T-cell (primary cell): ENCODE measurements around the gene TEKTIP1. TPM values are rescaled to one million over a fixed set of nuclear protein-coding genes. Genes with fewer than 3 reads are reported as not detected.
A peak's percentile ranks its signal among the peaks of the same experiment; 100 is the strongest.

Experiments used
- ATAC-seq, 4 experiments: fragments of 200-7000 bp in 3 of 4; fragments of 150-1000 bp in 1 of 4; cut with Tn5 transposase; replicated peaks in 1 of 4; 1 replicate in 3 of 4; 2 replicates in 1 of 4; pipeline ENCODE4 v1.10.0; 2021; ENCODE audit warnings: moderate library complexity in 3 of 4, mild to moderate bottlenecking in 2 of 4, moderate number of reproducible peaks in 1 of 4
- CTCF ChIA-PET, 2 donors: fragments of 300-600 bp; sonication (Branson Sonifier 250); formaldehyde crosslinking; loops; one replicate each; lab custom pipeline; 2022; ENCODE audit warnings: antibody characterized with exemption in 2 of 2; lab: Charles Lee
- POLR2A ChIA-PET, 2 donors: fragments of 300-600 bp; sonication (Branson Sonifier 250); formaldehyde crosslinking; loops; one replicate each; lab custom pipeline; 2022; ENCODE audit warnings: antibody characterized with exemption in 2 of 2; lab: Charles Lee
- DNase-seq, 35 experiments: peaks; one replicate each; pipeline versions ENCODE4 v3.0.0 to v3.0.0-alpha.2; 2013 to 2023
- H3K27ac ChIP-seq: one replicate; pipeline ENCODE4 v1.5.1; 2013; ENCODE audit warnings: low read length
- H3K27me3 ChIP-seq, 2 experiments: replicated peaks in 1 of 2; 1 replicate in 1 of 2; 2 replicates in 1 of 2; pipeline versions ENCODE4 v1.6.1 to v1.7.0; 2013; ENCODE audit warnings: low read length in 1 of 2, mixed read lengths in 1 of 2; ENCODE audit not compliant: control insufficient read depth in 2 of 2, insufficient read depth in 2 of 2; ENCODE audit errors: extremely low read depth in 1 of 2
- H3K36me3 ChIP-seq, 2 donors: 1 replicate in 1 of 2; 2 replicates in 1 of 2; pipeline versions ENCODE4 v1.6.1 to v1.7.0; 2013; ENCODE audit warnings: low read length in 1 of 2; ENCODE audit not compliant: control insufficient read depth in 2 of 2, insufficient read depth in 1 of 2; ENCODE audit errors: extremely low read depth in 1 of 2
- H3K4me1 ChIP-seq, 2 experiments: 1 replicate in 1 of 2; 2 replicates in 1 of 2; pipeline versions ENCODE4 v1.6.1 to v1.7.0; 2013; ENCODE audit warnings: low read length in 2 of 2, mixed read lengths in 1 of 2; ENCODE audit not compliant: insufficient read depth in 2 of 2, control insufficient read depth in 1 of 2; ENCODE audit errors: extremely low read depth in 1 of 2
- H3K4me3 ChIP-seq, 2 donors: 1 replicate in 1 of 2; 2 replicates in 1 of 2; pipeline versions ENCODE4 v1.5.1 to v1.7.0; 2013; ENCODE audit warnings: mild to moderate bottlenecking in 2 of 2, low read length in 1 of 2, moderate library complexity in 1 of 2; ENCODE audit not compliant: control insufficient read depth in 1 of 2; ENCODE audit errors: extremely low read depth in 1 of 2
- H3K9me3 ChIP-seq: 2 replicates; pipeline ENCODE4 v1.7.0; 2013
- H3K27ac Mint-ChIP-seq, 2 donors: one replicate each; pipeline ENCODE4 v1.8.0; 2020 to 2021; ENCODE audit warnings: mild to moderate bottlenecking in 2 of 2, mixed read lengths in 2 of 2
- H3K27me3 Mint-ChIP-seq, 2 donors: one replicate each; pipeline ENCODE4 v1.8.0; 2021 to 2022; ENCODE audit warnings: mixed read lengths in 2 of 2
- H3K36me3 Mint-ChIP-seq: one replicate; pipeline ENCODE4 v1.8.0; 2021; ENCODE audit warnings: mixed read lengths
- H3K4me1 Mint-ChIP-seq, 3 donors: one replicate each; pipeline ENCODE4 v1.8.0; 2020 to 2022; ENCODE audit warnings: mixed read lengths in 3 of 3, mild to moderate bottlenecking in 1 of 3
- H3K4me3 Mint-ChIP-seq, 3 donors: one replicate each; pipeline ENCODE4 v1.8.0; 2020 to 2022; ENCODE audit warnings: mild to moderate bottlenecking in 3 of 3, mixed read lengths in 3 of 3, moderate library complexity in 3 of 3
- H3K9me3 Mint-ChIP-seq, 3 donors: one replicate each; pipeline ENCODE4 v1.8.0; 2020 to 2022; ENCODE audit warnings: mixed read lengths in 3 of 3
- WGBS: methylation state at CpG from one replicate; pipeline ENCODE4 v1.1.5; 2013; ENCODE audit warnings: missing lambda C conversion rate; ENCODE audit not compliant: insufficient coverage; 5-methylcytosine and 5-hydroxymethylcytosine counted together
- total RNA-seq, 35 experiments: library from RNA in 6 of 35; stranded (reverse) in 6 of 35; fragments of 120-200 nt in 1 of 35; gene quantifications; one replicate each; pipeline versions ENCODE4 v1.2.1 to v1.2.4 and lab custom pipeline; 2013 to 2026

TEKTIP1 gene
- total RNA-seq, 5 donors from 2014 or later (not counting 1 experiment from before 2014, with no cell fraction given): 7.7 to 12.4 (median 10.3) TPM

DNA sequence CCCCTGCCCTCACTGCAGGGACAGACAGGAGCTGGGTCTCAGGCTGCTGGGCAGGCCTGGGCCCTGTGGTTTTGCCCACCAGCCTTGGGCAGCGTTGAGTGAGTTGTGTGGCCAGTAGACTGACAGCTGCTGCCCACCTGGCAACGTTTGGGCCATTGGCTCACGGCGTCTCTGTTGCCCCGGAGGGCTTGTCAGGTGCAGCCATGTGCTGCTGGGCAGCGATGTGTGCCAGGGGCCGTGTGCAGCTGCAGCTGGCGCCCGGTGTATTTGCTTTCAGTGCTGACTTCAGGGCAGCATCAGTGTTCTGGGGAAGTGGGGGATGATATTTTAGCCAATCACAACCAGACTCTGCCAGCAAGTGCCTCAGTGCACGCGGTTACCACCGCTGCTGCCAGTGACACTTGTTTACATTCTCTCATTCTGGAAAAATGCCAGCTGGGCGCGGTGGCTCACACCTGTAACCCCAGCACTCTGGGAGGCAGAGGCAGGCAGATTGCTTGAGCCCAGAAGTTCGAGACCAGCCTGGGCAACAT lies 22.2 kb upstream of the TEKTIP1 start:
- ATAC-seq (peak; percentile 48 to 78 (median 64)), DNase-seq (peak in 34 of 35 experiments; percentile 34 to 78 (median 62))
- WGBS: 53% methylated on average over 11 of the region's 15 CpGs
- Histone ChIP-seq H3K36me3 (peaks cover 5 to 23% of the 10 kb centered on the region in 2 donors), H3K9me3 (no peaks in the 10 kb centered on the region), H3K4me3 (no peak overlapping the region), H3K4me1 (peaks cover 0 to 55% of the 10 kb centered on the region in 2 experiments), H3K27ac (no peak overlapping the region), H3K27me3 (no peaks in the 10 kb centered on the region)
- CTCF ChIA-PET: no interaction called here
- Mint-ChIP-seq H3K4me3 (peak overlapping the region in 2 of 3 donors; percentile 9 to 23), H3K9me3 (no peaks in the 10 kb centered on the region), H3K27me3 (no peaks in the 10 kb centered on the region), H3K36me3 (peaks cover 5% of the 10 kb centered on the region), H3K4me1 (peaks cover 20 to 56% (median 56%) of the 10 kb centered on the region in 3 donors), H3K27ac (peak overlapping the region; percentile 61 to 70)
- POLR2A ChIA-PET: no interaction called here

DNA sequence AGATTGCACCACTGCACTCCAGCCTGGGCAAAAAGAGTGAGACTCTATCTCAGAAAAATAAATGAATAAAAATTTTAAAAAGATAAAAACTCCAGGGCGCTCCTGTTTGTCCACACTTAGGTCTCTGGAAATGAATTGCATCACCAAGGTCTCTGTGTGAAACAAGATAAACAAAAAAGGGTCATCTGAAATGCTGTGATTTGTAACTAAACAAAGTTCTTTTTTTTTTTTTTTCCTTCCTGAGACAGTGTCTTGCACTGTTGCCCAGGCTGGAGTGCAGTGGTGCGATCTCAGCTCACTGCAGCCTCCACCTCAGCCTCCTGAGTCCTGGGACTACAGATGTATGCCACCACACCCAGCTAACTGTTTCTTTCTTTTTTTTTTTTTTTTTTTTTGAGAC lies 21.3 kb upstream of the TEKTIP1 start:
- no peak overlapping the region for H3K4me3 Mint-ChIP-seq
- H3K36me3 ChIP-seq: peaks cover 10 to 25% of the 10 kb centered on the region in 2 donors
- H3K9me3 Mint-ChIP-seq: no peaks in the 10 kb centered on the region
- ChIA-PET CTCF (interaction anchor here in 1 of 2 donors (0.7 kb wide), 4 partner anchors 48 to 1149 kb away, joined by 4 to 8 read pairs (median 4); no protein-coding TSS in a partner anchor), POLR2A (interaction anchor here in 1 of 2 donors (0.6 kb wide), 1 partner anchor 79 kb away, joined by 5 read pairs; no protein-coding TSS in a partner anchor)
- H3K4me3 ChIP-seq: no peak overlapping the region
- DNase-seq (no peak), ATAC-seq (no peak)
- no peaks in the 10 kb centered on the region for H3K9me3 ChIP-seq
- no peak overlapping the region for H3K27ac Mint-ChIP-seq
- peaks cover 15 to 52% (median 47%) of the 10 kb centered on the region in 3 donors for H3K4me1 Mint-ChIP-seq
- H3K4me1 ChIP-seq: peaks cover 0 to 46% of the 10 kb centered on the region in 2 experiments
- no CpG with 5 or more reads among the region's 2 CpGs for WGBS
- H3K27me3 Mint-ChIP-seq: no peaks in the 10 kb centered on the region
- no peak overlapping the region for H3K27ac ChIP-seq
- no peaks in the 10 kb centered on the region for H3K27me3 ChIP-seq
- H3K36me3 Mint-ChIP-seq: peaks cover 5% of the 10 kb centered on the region

DNA sequence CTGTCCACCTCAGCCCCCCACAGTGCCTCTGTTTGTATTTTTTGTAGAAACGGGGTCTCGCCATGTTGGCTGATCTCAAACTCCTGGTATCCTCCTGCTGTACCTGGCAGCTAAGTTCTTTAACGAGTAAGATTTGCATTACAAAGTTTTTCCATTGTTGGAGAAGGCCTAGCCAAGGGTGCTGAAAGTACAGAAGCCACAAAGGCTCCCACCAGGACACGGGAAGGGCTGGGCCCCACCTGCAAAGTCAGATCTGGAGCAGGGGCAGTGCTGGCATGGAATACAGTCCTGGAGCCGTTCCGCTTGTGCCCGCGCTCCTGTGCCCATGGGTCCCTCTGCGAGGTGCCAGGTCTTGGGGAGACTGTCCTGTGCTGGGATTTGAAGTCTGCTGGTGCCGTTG lies 20.7 kb upstream of the TEKTIP1 start:
- ChIA-PET POLR2A (no interaction called here), CTCF (interaction anchor here in 1 of 2 donors (0.7 kb wide), 3 partner anchors 49 to 630 kb away, joined by 4 to 8 read pairs (median 4); no protein-coding TSS in a partner anchor)
- no peak for DNase-seq
- Mint-ChIP-seq H3K27me3 (no peaks in the 10 kb centered on the region), H3K27ac (no peak overlapping the region), H3K36me3 (peaks cover 5% of the 10 kb centered on the region), H3K4me3 (no peak overlapping the region), H3K9me3 (no peaks in the 10 kb centered on the region), H3K4me1 (peaks cover 15 to 51% (median 46%) of the 10 kb centered on the region in 3 donors)
- Histone ChIP-seq H3K36me3 (peaks cover 14 to 30% of the 10 kb centered on the region in 2 donors), H3K9me3 (no peaks in the 10 kb centered on the region), H3K4me3 (no peak overlapping the region), H3K27me3 (no peaks in the 10 kb centered on the region), H3K27ac (no peak overlapping the region), H3K4me1 (peaks cover 0 to 40% of the 10 kb centered on the region in 2 experiments)
- WGBS: 95% methylated on average over 7 of the region's 10 CpGs
- ATAC-seq: no peak

DNA sequence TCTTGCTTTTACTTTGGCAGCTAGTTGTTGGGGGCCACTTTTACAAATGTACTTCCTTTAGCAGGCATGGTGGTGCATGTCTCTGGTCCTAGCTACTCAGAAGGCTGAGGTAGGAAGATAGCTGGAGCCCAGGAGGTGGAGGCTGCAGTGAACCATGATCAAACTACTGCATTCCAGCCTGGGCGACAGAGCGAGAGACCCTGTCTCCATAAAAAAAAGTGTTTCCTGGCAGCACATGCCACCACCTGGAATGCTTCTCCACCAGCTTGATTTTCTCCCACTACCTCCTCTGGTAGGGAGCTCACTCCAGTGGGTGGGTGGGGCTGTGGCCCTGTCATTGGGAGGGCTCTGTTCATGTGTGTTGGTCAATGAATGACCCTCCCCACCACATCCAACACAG lies 20.3 kb upstream of the TEKTIP1 start:
- CTCF ChIA-PET: no interaction called here

DNA sequence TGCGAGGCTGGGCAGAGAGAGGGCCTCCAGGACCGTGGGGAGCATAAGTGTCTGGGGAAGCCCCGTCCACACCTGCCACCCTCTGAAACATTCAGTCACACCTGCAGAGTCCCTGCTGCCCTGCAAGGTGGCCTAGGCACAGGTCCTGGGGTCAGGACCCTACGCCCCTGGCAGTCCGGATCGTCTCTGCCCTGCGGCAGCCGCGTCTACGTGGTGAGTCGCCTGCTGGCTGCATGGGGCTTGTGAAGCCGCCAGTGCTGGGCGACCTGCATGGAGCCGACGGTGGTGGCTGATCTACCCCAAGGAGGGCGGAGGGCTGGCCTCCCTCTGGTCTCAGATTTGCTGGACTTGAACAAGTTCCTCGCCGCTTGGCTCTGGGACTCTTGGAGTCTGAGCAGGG lies 19.8 kb upstream of the TEKTIP1 start:
- H3K36me3 Mint-ChIP-seq: peaks cover 9% of the 10 kb centered on the region
- 97% methylated on average over 16 of the region's 18 CpGs for WGBS

More for the DNA sequence above, 20.3 kb upstream of the TEKTIP1 start:
- no peaks in the 10 kb centered on the region for H3K9me3 Mint-ChIP-seq
- H3K27me3 Mint-ChIP-seq: no peaks in the 10 kb centered on the region
- H3K9me3 ChIP-seq: no peaks in the 10 kb centered on the region
- ATAC-seq: no peak
- peaks cover 15 to 50% (median 44%) of the 10 kb centered on the region in 3 donors for H3K4me1 Mint-ChIP-seq
- H3K27me3 ChIP-seq: no peaks in the 10 kb centered on the region
- no peak overlapping the region for H3K27ac Mint-ChIP-seq
- H3K4me1 ChIP-seq: peaks cover 0 to 37% of the 10 kb centered on the region in 2 experiments
- no peak overlapping the region for H3K4me3 ChIP-seq
- H3K4me3 Mint-ChIP-seq: no peak overlapping the region
- H3K36me3 Mint-ChIP-seq: peaks cover 5% of the 10 kb centered on the region
- POLR2A ChIA-PET: no interaction called here
- no peak for DNase-seq
- 100% methylated on average over 1 of the region's 2 CpGs for WGBS
- H3K36me3 ChIP-seq: peaks cover 15 to 34% of the 10 kb centered on the region in 2 donors
- no peak overlapping the region for H3K27ac ChIP-seq

DNA sequence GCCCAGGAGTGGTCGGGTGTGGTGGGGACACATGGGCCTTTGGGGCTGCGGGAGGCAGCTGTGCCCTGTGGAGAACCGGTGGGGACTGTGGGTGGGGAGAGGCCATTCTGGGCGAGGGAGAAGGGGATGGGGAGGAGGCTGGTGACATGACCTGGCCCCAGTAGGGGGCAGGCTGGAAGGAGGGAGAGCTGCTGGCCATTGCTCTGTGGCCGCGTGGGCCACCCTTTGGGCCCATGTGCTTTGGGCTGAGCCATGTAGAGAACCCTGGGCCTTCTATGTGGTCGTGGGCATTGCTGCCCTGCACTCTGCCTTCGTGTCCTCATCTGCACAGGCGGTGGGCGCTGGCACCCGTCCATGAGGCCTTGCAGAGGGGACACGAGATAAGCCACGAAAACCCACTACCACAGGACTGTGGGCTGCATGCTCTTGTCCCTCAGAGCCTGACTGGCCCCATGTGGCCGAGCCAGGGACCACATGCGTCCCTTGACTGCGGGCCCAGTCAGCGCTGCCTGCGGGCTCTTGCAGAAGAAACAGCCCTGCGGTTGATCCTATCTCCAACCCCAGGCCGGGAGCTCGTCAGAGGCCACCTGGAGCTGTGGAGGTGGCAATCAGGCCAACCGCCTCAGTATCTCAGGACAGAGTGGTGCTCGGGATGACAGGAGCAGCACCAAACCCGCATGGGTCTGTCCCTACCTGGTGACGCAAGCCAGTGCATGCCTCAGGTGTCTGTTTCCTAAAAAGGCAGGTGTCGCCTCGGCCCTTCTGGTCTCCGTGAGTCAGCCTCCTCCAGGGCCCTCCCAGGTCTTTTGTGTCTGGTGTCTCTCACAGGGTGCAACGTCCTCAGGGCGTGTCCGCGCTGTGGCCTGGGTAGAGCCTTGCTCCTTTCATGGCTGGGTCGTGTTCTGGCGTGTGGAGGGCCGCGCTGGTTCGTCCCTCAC lies 18.5 kb upstream of the TEKTIP1 start:
- Histone ChIP-seq H3K4me3 (no peak overlapping the region), H3K9me3 (no peaks in the 10 kb centered on the region), H3K36me3 (peaks cover 22 to 47% of the 10 kb centered on the region in 2 donors), H3K4me1 (peaks cover 0 to 29% of the 10 kb centered on the region in 2 experiments), H3K27me3 (no peaks in the 10 kb centered on the region), H3K27ac (no peak overlapping the region)
- 94% methylated on average over 36 of the region's 37 CpGs for WGBS
- H3K4me1 Mint-ChIP-seq: peaks cover 15 to 36% (median 28%) of the 10 kb centered on the region in 3 donors
- ATAC-seq (no peak), DNase-seq (peak in 3 of 35 experiments; percentile 14 to 25 (median 17))
- H3K9me3 Mint-ChIP-seq: no peaks in the 10 kb centered on the region
- H3K4me3 Mint-ChIP-seq: no peak overlapping the region
- H3K36me3 Mint-ChIP-seq: peaks cover 11% of the 10 kb centered on the region
- no peaks in the 10 kb centered on the region for H3K27me3 Mint-ChIP-seq
- no peak overlapping the region for H3K27ac Mint-ChIP-seq
- CTCF ChIA-PET: no interaction called here
- POLR2A ChIA-PET: no interaction called here

More for the DNA sequence above, 19.8 kb upstream of the TEKTIP1 start:
- no peaks in the 10 kb centered on the region for H3K9me3 Mint-ChIP-seq
- H3K4me1 Mint-ChIP-seq: peaks cover 15 to 46% (median 39%) of the 10 kb centered on the region in 3 donors
- Histone ChIP-seq H3K36me3 (peaks cover 19 to 39% of the 10 kb centered on the region in 2 donors), H3K4me1 (peaks cover 0 to 37% of the 10 kb centered on the region in 2 experiments), H3K27me3 (no peaks in the 10 kb centered on the region), H3K27ac (no peak overlapping the region), H3K9me3 (no peaks in the 10 kb centered on the region), H3K4me3 (no peak overlapping the region)
- DNase-seq (no peak), ATAC-seq (no peak)
- no peak overlapping the region for H3K27ac Mint-ChIP-seq
- POLR2A ChIA-PET: no interaction called here
- H3K27me3 Mint-ChIP-seq: no peaks in the 10 kb centered on the region
- CTCF ChIA-PET: no interaction called here
- H3K4me3 Mint-ChIP-seq: no peak overlapping the region
